Neural cell (in vitro differentiated cells): ENCODE measurements around the gene UBA5. TPM values are rescaled to one million over a fixed set of nuclear protein-coding genes. Genes with fewer than 3 reads are reported as not detected.

Experiments used
- H2AFZ ChIP-seq: fragments of 200-600, 300-800 bp; sonication (generic), shearing (Covaris generic); 2 replicates; pipeline ENCODE4 v1.6.0; 2014; ENCODE audit warnings: low read depth, mild to moderate bottlenecking, antibody characterized with exemption, low read length, moderate library complexity
- H3F3A ChIP-seq: fragments of 200-600 bp; shearing (Covaris generic); 2 replicates; pipeline ENCODE4 v1.6.1; 2016; ENCODE audit warnings: mild to moderate bottlenecking, moderate library complexity, mixed read lengths, antibody characterized with exemption, low read length; ENCODE audit not compliant: insufficient read depth, poor library complexity, severe bottlenecking
- H3K27ac ChIP-seq: fragments of 200-600, 300-800 bp; sonication (generic), shearing (Covaris generic); 2 replicates; pipeline ENCODE4 v1.5.1; 2014; ENCODE audit warnings: mild to moderate bottlenecking, low read length, moderate library complexity
- H3K27me3 ChIP-seq: fragments of 300-800, 200-600 bp; sonication (generic), shearing (Covaris generic); 2 replicates; pipeline ENCODE4 v1.6.0; 2014; ENCODE audit warnings: mild to moderate bottlenecking, low read depth, low read length, moderate library complexity; ENCODE audit not compliant: insufficient read depth
- H3K36me3 ChIP-seq: fragments of 300-800, 200-600 bp; sonication (generic), shearing (Covaris generic); 2 replicates; pipeline ENCODE4 v1.5.1; 2014; ENCODE audit warnings: mild to moderate bottlenecking, antibody characterized with exemption, low read length, moderate library complexity; ENCODE audit not compliant: insufficient read depth
- H3K4me2 ChIP-seq: fragments of 300-800, 200-600 bp; sonication (generic), shearing (Covaris generic); 2 replicates; pipeline ENCODE4 v1.6.0; 2014; ENCODE audit warnings: mild to moderate bottlenecking, low read length
- H3K4me3 ChIP-seq: fragments of 300-800, 200-600 bp; sonication (generic), shearing (Covaris generic); 2 replicates; pipeline ENCODE4 v1.5.1; 2014; ENCODE audit warnings: mild to moderate bottlenecking, low read length, moderate library complexity
- H3K79me2 ChIP-seq: fragments of 200-600 bp; shearing (Covaris generic); replicated peaks from 2 replicates; pipeline ENCODE4 v1.6.0; 2014; ENCODE audit warnings: mild to moderate bottlenecking, low read length, moderate library complexity; ENCODE audit not compliant: insufficient read depth
- H3K9ac ChIP-seq: fragments of 300-800, 200-600 bp; sonication (generic), shearing (Covaris generic); 2 replicates; pipeline ENCODE4 v1.6.1; 2016; ENCODE audit warnings: mild to moderate bottlenecking, low read length, mixed read lengths
- H3K9me2 ChIP-seq: fragments of 200-600 bp; shearing (Covaris generic); 2 replicates; pipeline ENCODE4 v1.6.1; 2016; ENCODE audit warnings: mild to moderate bottlenecking, low read length, mixed read lengths; ENCODE audit not compliant: insufficient read depth
- H3K9me3 ChIP-seq: fragments of 200-600, 300-800 bp; sonication (generic), shearing (Covaris generic); 2 replicates; pipeline ENCODE4 v1.6.1; 2016; ENCODE audit warnings: mild to moderate bottlenecking, mixed run types, low read length, moderate library complexity, mixed read lengths
- H4K20me1 ChIP-seq: fragments of 200-600 bp; shearing (Covaris generic); 2 replicates; pipeline ENCODE4 v1.6.1; 2016; ENCODE audit warnings: mild to moderate bottlenecking, mixed run types; ENCODE audit not compliant: insufficient read depth
- EP300 ChIP-seq: fragments of 450-650 bp; conservative IDR thresholded peaks from 2 replicates; pipeline ENCODE4 v1.6.1; 2014; ENCODE audit warnings: antibody characterized with exemption, mild to moderate bottlenecking, moderate library complexity; ENCODE audit not compliant: poor library complexity, severe bottlenecking
- EZH2 ChIP-seq: fragments of 200-600, 300-800 bp; shearing (Covaris generic), sonication (generic); IDR thresholded peaks from 2 replicates; pipeline ENCODE4 v1.6.1; 2014; ENCODE audit warnings: antibody characterized with exemption, low read length, borderline replicate concordance, mild to moderate bottlenecking; ENCODE audit not compliant: insufficient read depth, poor library complexity, severe bottlenecking
- MXI1 ChIP-seq: fragments of 450-650 bp; conservative IDR thresholded peaks from 2 replicates; pipeline ENCODE4 v1.6.1; 2014; ENCODE audit warnings: antibody characterized with exemption, mild to moderate bottlenecking; ENCODE audit not compliant: poor library complexity, severe bottlenecking
- POLR2AphosphoS5 ChIP-seq: IDR thresholded peaks from 2 replicates; pipeline ENCODE4 v1.6.1; 2012
- RAD21 ChIP-seq: fragments of 450-650 bp; conservative IDR thresholded peaks from 2 replicates; pipeline ENCODE4 v1.6.1; 2014; ENCODE audit warnings: antibody characterized with exemption, mild to moderate bottlenecking, moderate library complexity
- SMC3 ChIP-seq: fragments of 450-650 bp; conservative IDR thresholded peaks from 2 replicates; pipeline ENCODE4 v1.6.1; 2014; ENCODE audit warnings: antibody characterized with exemption, mild to moderate bottlenecking, moderate library complexity; ENCODE audit not compliant: poor library complexity
- TAF1 ChIP-seq: IDR thresholded peaks from 2 replicates; pipeline ENCODE4 v1.6.1; 2012; ENCODE audit warnings: low read depth
- polyA plus RNA-seq: library from polyadenylated mRNA; depleted of rRNA; stranded (reverse); fragments of >200 nt; gene quantifications from 2 replicates; pipeline ENCODE4 v1.2.3, GENCODE V29; 2014
- TF ChIP-seq, protein P1 (sequence below): IDR thresholded peaks from 2 replicates; pipeline ENCODE4 v1.6.1; 2012; ENCODE audit warnings: borderline replicate concordance
- TF ChIP-seq, protein P2 (sequence below): fragments of 450-650 bp; IDR thresholded peaks from 2 replicates; pipeline ENCODE4 v1.5.1; 2014; ENCODE audit warnings: antibody characterized with exemption, mild to moderate bottlenecking, moderate library complexity; ENCODE audit not compliant: poor library complexity, severe bottlenecking

Gene UBA5
- polyA plus RNA-seq, 1 donor from 2014 or later: 77.8 TPM

DNA sequence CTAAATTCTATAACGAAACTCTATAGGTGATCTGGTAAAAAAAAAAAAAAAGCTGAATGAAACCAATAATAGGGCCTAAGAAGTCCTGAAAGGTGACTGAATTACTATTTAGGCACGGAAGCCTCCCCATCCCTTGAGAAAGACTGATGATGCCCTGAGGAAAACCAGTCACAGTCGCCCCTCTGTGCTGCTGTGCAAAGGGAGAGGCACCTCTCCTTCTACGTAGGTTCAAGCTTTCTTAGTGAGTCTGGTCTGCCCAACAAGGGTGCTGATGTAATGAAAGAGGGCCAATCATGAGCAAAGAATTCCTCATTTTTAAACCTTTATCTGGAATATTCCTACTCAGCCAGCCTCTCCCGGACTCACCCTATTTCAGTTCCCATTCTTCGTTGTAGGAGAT, 50.2 kb downstream of the UBA5 start:
- H3K79me2 ChIP-seq: no peaks in the 10 kb centered on the region
- H3F3A ChIP-seq: no peaks in the 10 kb centered on the region
- H3K27ac ChIP-seq: no peak overlapping the region
- no peaks in the 10 kb centered on the region for H3K9me2 ChIP-seq
- no peaks in the 10 kb centered on the region for H3K36me3 ChIP-seq
- no peaks in the 10 kb centered on the region for H3K9me3 ChIP-seq
- H3K27me3 ChIP-seq: no peaks in the 10 kb centered on the region
- no peak overlapping the region for H3K9ac ChIP-seq
- no peak overlapping the region for H2AFZ ChIP-seq
- no peak overlapping the region for H3K4me3 ChIP-seq
- TF ChIP-seq RAD21 (no peak), MXI1 (no peak), TAF1 (no peak), EZH2 (no peak), POLR2AphosphoS5 (no peak), EP300 (no peak), SMC3 (no peak)
- TF ChIP-seq, protein P1, sequence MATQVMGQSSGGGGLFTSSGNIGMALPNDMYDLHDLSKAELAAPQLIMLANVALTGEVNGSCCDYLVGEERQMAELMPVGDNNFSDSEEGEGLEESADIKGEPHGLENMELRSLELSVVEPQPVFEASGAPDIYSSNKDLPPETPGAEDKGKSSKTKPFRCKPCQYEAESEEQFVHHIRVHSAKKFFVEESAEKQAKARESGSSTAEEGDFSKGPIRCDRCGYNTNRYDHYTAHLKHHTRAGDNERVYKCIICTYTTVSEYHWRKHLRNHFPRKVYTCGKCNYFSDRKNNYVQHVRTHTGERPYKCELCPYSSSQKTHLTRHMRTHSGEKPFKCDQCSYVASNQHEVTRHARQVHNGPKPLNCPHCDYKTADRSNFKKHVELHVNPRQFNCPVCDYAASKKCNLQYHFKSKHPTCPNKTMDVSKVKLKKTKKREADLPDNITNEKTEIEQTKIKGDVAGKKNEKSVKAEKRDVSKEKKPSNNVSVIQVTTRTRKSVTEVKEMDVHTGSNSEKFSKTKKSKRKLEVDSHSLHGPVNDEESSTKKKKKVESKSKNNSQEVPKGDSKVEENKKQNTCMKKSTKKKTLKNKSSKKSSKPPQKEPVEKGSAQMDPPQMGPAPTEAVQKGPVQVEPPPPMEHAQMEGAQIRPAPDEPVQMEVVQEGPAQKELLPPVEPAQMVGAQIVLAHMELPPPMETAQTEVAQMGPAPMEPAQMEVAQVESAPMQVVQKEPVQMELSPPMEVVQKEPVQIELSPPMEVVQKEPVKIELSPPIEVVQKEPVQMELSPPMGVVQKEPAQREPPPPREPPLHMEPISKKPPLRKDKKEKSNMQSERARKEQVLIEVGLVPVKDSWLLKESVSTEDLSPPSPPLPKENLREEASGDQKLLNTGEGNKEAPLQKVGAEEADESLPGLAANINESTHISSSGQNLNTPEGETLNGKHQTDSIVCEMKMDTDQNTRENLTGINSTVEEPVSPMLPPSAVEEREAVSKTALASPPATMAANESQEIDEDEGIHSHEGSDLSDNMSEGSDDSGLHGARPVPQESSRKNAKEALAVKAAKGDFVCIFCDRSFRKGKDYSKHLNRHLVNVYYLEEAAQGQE: no peak
- TF ChIP-seq, protein P2, sequence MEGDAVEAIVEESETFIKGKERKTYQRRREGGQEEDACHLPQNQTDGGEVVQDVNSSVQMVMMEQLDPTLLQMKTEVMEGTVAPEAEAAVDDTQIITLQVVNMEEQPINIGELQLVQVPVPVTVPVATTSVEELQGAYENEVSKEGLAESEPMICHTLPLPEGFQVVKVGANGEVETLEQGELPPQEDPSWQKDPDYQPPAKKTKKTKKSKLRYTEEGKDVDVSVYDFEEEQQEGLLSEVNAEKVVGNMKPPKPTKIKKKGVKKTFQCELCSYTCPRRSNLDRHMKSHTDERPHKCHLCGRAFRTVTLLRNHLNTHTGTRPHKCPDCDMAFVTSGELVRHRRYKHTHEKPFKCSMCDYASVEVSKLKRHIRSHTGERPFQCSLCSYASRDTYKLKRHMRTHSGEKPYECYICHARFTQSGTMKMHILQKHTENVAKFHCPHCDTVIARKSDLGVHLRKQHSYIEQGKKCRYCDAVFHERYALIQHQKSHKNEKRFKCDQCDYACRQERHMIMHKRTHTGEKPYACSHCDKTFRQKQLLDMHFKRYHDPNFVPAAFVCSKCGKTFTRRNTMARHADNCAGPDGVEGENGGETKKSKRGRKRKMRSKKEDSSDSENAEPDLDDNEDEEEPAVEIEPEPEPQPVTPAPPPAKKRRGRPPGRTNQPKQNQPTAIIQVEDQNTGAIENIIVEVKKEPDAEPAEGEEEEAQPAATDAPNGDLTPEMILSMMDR: no peak
- no peak overlapping the region for H3K4me2 ChIP-seq
- no peaks in the 10 kb centered on the region for H4K20me1 ChIP-seq

DNA sequence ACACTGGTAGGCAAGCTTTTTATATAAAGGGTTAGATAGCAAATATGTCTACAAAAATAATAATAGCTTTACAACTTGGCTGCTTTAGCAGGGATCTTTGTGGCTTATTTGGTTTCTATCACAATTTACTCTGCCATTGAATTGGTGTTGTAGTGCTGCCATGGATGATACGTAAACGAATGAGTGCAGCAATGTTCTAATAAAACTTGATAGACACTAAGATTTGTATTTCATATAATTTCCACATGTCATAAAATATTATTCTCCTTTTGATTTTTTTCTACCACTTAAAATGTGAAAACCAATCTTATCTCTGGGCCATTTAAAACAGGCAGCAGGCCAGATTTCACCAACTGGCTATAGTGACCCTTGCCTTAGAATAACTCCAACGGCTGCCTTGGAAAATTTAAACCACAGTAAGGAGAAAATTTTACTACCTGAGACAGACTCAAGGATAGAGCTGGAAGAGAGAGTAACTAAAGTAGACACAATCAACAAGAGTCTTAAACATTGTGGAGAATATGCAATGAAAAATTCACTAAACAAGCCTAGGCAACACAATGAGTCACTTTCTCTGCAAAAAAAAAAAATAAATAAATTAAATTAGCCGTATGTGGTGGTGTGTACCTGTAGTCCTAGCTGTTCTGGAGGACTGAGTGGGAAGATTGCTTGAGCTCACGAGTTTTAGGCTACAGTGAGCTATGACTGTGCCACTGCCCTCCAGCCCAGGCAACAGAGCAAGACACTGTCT, 54.0 kb downstream of the UBA5 start:
- no peaks in the 10 kb centered on the region for H4K20me1 ChIP-seq
- TF ChIP-seq POLR2AphosphoS5 (no peak), SMC3 (no peak), EP300 (no peak), RAD21 (no peak), EZH2 (no peak), MXI1 (no peak), TAF1 (no peak)
- TF ChIP-seq, protein P1: no peak
- TF ChIP-seq, protein P2: no peak
- no peak overlapping the region for H3K4me3 ChIP-seq
- no peaks in the 10 kb centered on the region for H3K36me3 ChIP-seq
- H3K9ac ChIP-seq: no peak overlapping the region
- H3K27me3 ChIP-seq: no peaks in the 10 kb centered on the region
- no peak overlapping the region for H3K27ac ChIP-seq
- no peaks in the 10 kb centered on the region for H3K9me2 ChIP-seq
- no peaks in the 10 kb centered on the region for H3K9me3 ChIP-seq
- H3K79me2 ChIP-seq: no peaks in the 10 kb centered on the region
- no peak overlapping the region for H3K4me2 ChIP-seq
- no peaks in the 10 kb centered on the region for H3F3A ChIP-seq
- H2AFZ ChIP-seq: no peak overlapping the region
